Measurements from ENCODE around the gene ARID5B.

- TF ChIP-seq, protein P1, sequence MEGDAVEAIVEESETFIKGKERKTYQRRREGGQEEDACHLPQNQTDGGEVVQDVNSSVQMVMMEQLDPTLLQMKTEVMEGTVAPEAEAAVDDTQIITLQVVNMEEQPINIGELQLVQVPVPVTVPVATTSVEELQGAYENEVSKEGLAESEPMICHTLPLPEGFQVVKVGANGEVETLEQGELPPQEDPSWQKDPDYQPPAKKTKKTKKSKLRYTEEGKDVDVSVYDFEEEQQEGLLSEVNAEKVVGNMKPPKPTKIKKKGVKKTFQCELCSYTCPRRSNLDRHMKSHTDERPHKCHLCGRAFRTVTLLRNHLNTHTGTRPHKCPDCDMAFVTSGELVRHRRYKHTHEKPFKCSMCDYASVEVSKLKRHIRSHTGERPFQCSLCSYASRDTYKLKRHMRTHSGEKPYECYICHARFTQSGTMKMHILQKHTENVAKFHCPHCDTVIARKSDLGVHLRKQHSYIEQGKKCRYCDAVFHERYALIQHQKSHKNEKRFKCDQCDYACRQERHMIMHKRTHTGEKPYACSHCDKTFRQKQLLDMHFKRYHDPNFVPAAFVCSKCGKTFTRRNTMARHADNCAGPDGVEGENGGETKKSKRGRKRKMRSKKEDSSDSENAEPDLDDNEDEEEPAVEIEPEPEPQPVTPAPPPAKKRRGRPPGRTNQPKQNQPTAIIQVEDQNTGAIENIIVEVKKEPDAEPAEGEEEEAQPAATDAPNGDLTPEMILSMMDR (conservative IDR thresholded peaks at IDR 0.05 in 1 of 2, IDR thresholded peaks at IDR 0.05 in 1 of 2; ENCODE audit: extremely low read depth in 1 of 2, insufficient read depth in 1 of 2, low read depth in 1 of 2, low read length in 2 of 2): no peak
- no peak for TF ChIP-seq EZH2 (IDR thresholded peaks at IDR 0.05; ENCODE audit: borderline replicate concordance, low read length)
These were observed 1.3 kb upstream of the ARID5B start for GRCh38 chr10:61899997-61900828.

Measured in mammary epithelial cell (primary cell).